Nephron progenitor cell (in vitro differentiated cells): ENCODE results near the gene SLC38A2.
A peak's percentile ranks its signal among the peaks of the same experiment; 100 is the strongest.

Experiments
- DNase-seq: peaks from one replicate; pipeline ENCODE4 v3.0.0; 2021
- H3K27ac Mint-ChIP-seq: 2 replicates; pipeline ENCODE4 v1.8.0; 2021; ENCODE audit warnings: mild to moderate bottlenecking, moderate library complexity, mixed read lengths
- H3K27me3 Mint-ChIP-seq: 2 replicates; pipeline ENCODE4 v1.8.0; 2021; ENCODE audit warnings: mild to moderate bottlenecking, low read depth, mixed read lengths; ENCODE audit not compliant: poor library complexity
- H3K36me3 Mint-ChIP-seq: 2 replicates; pipeline ENCODE4 v1.8.0; 2021; ENCODE audit warnings: low read depth, mixed read lengths
- H3K4me1 Mint-ChIP-seq: 2 replicates; pipeline ENCODE4 v1.8.0; 2021; ENCODE audit warnings: mixed read lengths
- H3K4me3 Mint-ChIP-seq: 2 replicates; pipeline ENCODE4 v1.8.0; 2021; ENCODE audit warnings: mild to moderate bottlenecking, moderate library complexity, mixed read lengths
- H3K9me3 Mint-ChIP-seq: 2 replicates; pipeline ENCODE4 v1.8.0; 2021; ENCODE audit warnings: mild to moderate bottlenecking, moderate library complexity, mixed read lengths
- TF ChIP-seq, protein P1 (sequence below): fragments of 200-600 bp; sonication (generic); IDR thresholded peaks from 2 replicates; pipeline ENCODE4 v1.5.0; 2021; ENCODE audit warnings: antibody characterized with exemption

SLC38A2 gene

DNA sequence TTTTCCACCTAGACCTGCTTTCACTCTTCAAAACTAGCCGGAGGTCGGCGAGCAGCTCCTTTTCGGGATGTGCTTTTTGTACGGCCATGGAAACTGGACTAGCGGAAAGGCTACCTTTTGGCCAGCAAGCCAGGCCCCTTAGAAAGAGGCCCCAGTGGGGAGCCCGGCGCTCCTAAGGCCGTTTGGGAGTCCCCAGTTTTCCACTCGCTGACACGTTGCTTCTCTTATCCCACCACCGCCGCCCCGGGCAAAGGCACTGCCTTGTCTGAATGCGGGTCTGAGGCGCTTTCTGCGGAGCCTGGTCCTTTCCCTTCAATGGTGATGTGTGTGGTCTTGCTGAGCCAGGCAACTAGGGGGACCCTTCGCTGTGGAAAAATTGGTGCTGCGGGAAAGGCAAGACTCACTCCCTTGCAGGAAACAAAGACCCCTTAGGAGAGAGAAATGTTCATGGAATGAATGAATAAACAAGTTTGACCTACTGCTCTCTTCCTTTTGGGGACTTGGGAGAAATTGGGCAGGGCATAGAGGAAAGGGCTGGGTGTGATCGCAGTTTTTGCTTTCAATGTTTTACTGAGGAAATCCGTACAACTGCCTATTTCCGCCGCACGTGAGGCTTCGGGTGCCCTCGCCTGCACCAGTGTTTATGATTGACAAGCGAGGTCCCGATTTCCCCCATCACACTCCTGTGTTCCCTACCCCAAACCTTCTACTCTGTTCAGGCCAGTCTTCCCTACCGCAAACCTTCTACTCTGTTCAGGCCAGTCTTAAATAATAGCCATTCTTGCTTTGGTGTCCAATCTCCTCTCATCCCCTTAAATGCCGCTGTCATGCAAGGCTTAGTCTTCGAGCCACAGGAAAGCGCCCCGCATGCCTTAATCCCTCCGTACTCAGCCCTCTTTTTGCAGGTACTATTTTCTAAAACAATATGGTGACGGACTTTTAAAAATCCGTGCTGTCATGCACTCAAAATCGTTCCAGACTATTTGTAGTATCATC lies 1.0 kb upstream of the SLC38A2 start:
- Mint-ChIP-seq H3K36me3 (peaks cover 23% of the 10 kb centered on the region), H3K4me1 (peaks cover 43% of the 10 kb centered on the region), H3K27me3 (peaks cover 17% of the 10 kb centered on the region), H3K9me3 (no peaks in the 10 kb centered on the region), H3K27ac (peak overlapping the region; percentile 93), H3K4me3 (peak overlapping the region; percentile 99)
- DNase-seq, result peak; percentile 69
- TF ChIP-seq, protein P1, sequence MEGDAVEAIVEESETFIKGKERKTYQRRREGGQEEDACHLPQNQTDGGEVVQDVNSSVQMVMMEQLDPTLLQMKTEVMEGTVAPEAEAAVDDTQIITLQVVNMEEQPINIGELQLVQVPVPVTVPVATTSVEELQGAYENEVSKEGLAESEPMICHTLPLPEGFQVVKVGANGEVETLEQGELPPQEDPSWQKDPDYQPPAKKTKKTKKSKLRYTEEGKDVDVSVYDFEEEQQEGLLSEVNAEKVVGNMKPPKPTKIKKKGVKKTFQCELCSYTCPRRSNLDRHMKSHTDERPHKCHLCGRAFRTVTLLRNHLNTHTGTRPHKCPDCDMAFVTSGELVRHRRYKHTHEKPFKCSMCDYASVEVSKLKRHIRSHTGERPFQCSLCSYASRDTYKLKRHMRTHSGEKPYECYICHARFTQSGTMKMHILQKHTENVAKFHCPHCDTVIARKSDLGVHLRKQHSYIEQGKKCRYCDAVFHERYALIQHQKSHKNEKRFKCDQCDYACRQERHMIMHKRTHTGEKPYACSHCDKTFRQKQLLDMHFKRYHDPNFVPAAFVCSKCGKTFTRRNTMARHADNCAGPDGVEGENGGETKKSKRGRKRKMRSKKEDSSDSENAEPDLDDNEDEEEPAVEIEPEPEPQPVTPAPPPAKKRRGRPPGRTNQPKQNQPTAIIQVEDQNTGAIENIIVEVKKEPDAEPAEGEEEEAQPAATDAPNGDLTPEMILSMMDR, result no peak

DNA sequence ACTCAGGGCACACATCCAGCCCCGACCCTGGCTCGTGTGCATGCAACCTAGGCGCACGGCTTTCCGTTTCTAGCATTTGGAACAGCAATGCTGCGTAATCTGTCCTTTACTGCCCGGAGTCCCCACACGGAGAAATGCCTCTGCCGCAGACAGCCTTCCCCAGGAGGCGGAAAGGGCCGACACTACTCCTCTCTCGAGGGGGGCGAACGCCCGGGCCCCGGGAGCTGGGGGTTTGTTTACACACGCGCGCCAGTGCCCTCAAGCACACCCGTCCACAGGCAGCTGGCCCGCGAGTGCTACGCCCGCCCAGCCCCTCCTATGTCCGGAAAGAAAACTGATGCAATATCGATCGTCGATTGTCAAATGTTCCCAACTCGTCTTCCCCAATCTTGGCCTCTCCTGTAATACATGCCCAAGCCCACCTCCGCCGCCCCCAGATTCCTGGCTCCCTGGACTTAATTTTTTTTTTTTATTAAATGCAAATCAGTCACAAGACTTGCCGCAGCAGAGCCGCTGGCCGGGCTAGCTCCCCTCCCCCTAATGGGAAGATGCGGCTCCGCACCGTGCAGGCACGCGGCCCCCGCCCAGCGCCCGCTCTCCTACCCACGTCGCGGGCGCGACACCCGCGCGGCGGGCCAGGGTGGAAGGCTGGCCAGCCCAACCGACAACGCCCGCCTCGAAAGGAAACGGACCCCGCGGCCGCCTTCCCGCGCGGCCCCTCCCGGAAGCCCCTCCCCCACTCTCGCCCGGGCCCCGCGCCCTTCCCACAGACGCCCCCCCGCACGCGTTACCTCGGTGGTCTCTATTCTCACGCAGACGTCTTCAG lies 642 bp downstream of the SLC38A2 start:
- Mint-ChIP-seq H3K27ac (peak overlapping the region; percentile 100), H3K4me1 (peaks cover 59% of the 10 kb centered on the region), H3K9me3 (no peaks in the 10 kb centered on the region), H3K4me3 (peak overlapping the region; percentile 99), H3K36me3 (peaks cover 38% of the 10 kb centered on the region), H3K27me3 (peaks cover 17% of the 10 kb centered on the region)
- peak; percentile 65 for DNase-seq
- TF ChIP-seq, protein P1, result no peak

DNA sequence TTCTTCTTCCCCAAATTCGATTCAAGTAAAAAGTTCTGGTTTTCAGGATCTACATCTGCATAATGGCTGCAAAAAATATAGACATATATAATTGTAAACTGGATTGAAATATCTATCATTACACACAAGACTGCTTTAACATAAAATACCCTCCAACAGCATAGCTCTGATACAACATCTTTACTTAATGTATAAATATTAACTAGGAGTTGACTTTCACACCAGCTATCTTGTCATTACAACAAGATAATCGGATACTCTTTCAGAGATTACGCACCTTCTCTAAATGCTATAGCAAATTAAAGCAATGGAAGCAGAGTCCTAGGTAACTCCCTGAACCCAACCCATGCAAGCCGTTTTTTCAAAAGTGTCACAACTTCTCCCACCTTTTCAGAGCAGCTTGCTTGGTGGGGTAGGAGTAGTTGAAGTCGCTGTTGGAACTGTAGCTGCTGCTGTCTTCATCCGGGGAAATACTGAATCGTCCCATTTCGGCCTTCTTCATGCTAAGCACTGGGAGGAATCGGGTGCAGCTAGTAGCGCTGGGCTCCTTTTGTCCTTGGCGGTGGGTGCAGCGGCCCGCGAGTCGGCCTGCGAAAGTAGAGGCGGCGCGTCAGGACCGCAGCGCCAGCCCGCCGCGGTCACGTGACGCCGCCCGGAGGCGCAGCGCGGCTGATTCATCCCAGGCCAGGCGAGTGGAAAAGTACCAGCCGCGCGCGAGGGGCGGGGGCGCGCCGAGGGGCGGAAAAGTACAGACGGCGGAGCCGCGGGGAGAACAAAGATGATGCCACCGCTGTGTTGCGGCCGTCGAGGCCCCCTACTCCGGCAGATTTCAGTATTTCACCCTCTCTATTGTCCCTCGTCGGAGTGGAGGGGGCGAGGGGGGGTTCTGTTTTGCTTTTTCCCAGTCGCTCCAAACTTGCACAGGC lies 1.5 kb downstream of the SLC38A2 start:
- Mint-ChIP-seq H3K27ac (peak overlapping the region; percentile 100), H3K4me1 (peaks cover 62% of the 10 kb centered on the region), H3K4me3 (peak overlapping the region; percentile 99), H3K27me3 (peaks cover 17% of the 10 kb centered on the region), H3K36me3 (peaks cover 43% of the 10 kb centered on the region), H3K9me3 (no peaks in the 10 kb centered on the region)
- DNase-seq, result peak; percentile 94
- TF ChIP-seq, protein P1, result no peak

DNA sequence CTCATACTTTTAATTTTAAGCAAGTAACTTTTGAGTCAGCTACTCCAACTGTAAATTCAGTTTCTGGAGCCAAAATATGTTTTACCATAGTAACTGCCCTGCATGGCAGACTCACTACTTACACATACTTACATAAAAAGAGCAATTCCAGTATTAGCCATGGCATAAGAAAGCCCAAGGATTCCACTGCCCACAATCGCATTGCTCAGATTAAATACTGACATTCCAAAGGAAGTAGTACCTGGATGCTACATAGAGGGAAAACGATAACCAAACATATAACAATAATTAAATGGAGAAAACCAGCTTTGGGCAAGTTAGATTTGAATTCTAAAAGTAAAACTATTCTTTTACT lies 2.2 kb downstream of the SLC38A2 start:
- Mint-ChIP-seq H3K27ac (peak overlapping the region; percentile 32), H3K4me1 (peaks cover 62% of the 10 kb centered on the region), H3K4me3 (peak overlapping the region; percentile 99), H3K36me3 (peaks cover 50% of the 10 kb centered on the region), H3K27me3 (peaks cover 14% of the 10 kb centered on the region), H3K9me3 (no peaks in the 10 kb centered on the region)
- TF ChIP-seq, protein P1, result no peak
- DNase-seq, result no peak
